Transverse colon (tissue), 4 donors: ENCODE data around the gene MGAT3. TPM values are rescaled to one million over a fixed set of nuclear protein-coding genes. Genes with fewer than 3 reads are reported as not detected.

Experiments
- DNase-seq: peaks from one replicate; pipeline ENCODE4 v3.0.0-alpha.2; 2019
- H3K27ac ChIP-seq, 4 donors: fragments of 200-600 bp; sonication (generic); 2 replicates each; pipeline ENCODE4 v1.5.1; 2016 to 2018; ENCODE audit warnings: inconsistent platforms in 4 of 4
- H3K27me3 ChIP-seq: fragments of 200-600 bp; sonication (generic); 2 replicates; pipeline ENCODE4 v1.5.1; 2017; ENCODE audit warnings: inconsistent platforms
- H3K36me3 ChIP-seq, 4 donors: fragments of 200-600 bp; sonication (generic); 2 replicates each; pipeline ENCODE4 v1.5.1; 2017 to 2019; ENCODE audit warnings: inconsistent platforms in 4 of 4
- H3K4me1 ChIP-seq, 4 donors: fragments of 200-600 bp; sonication (generic); 2 replicates each; pipeline ENCODE4 v1.5.1; 2017 to 2020; ENCODE audit warnings: inconsistent platforms in 4 of 4
- H3K4me3 ChIP-seq, 4 donors: fragments of 200-600 bp; sonication (generic); 1 replicate in 1 of 4; 2 replicates in 3 of 4; pipeline versions ENCODE4 v1.5.1 to v1.6.1; 2017 to 2019; ENCODE audit warnings: inconsistent platforms in 4 of 4
- H3K9me3 ChIP-seq, 2 donors: fragments of 200-600 bp; sonication (generic); 2 replicates each; pipeline ENCODE4 v1.5.1; 2017 to 2019; ENCODE audit warnings: inconsistent platforms in 2 of 2
- EP300 ChIP-seq: sonication (generic); formaldehyde crosslinking; IDR thresholded peaks from one replicate; pipeline ENCODE4 v1.6.1; 2017; ENCODE audit warnings: antibody characterized with exemption, low read depth
- POLR2A ChIP-seq: fragments of 450-650 bp; IDR thresholded peaks from one replicate; pipeline ENCODE4 v1.6.1; 2016; ENCODE audit warnings: antibody characterized with exemption, mild to moderate bottlenecking, moderate library complexity
- POLR2AphosphoS5 ChIP-seq, 3 donors: sonication (generic); formaldehyde crosslinking; IDR thresholded peaks; one replicate each; pipeline ENCODE4 v1.6.1; 2016; ENCODE audit warnings: antibody characterized with exemption in 3 of 3
- WGBS, 2 donors: methylation state at CpG; one replicate each; pipeline ENCODE4 v1.1.5; 2018; ENCODE audit warnings: low coverage in 1 of 2; 5-methylcytosine and 5-hydroxymethylcytosine counted together
- in situ Hi-C, 4 donors: fragments of 200-750 bp; cut with MboI; loops; one replicate each; pipeline versions ENCODE4 v1.15.0 to v1.15.1; 2017; ENCODE audit warnings: low sequenced_read_pairs in 3 of 4, low pct_ligation_motif_present in 1 of 4, low pct_unique_long_range_greater_than_20kb in 1 of 4
- intact Hi-C: fragments of 100-400 bp; cut with DNase I; formaldehyde crosslinking; loops from one replicate; pipeline ENCODE4 v1.15.1; 2023; ENCODE audit warnings: low total_unique reads
- total RNA-seq, 4 donors: library from RNA; depleted of rRNA; stranded (reverse); fragments of >200 nt; gene quantifications; one replicate each; pipeline ENCODE4 v1.1.0, GENCODE V29; 2016
- TF ChIP-seq, protein P1 (sequence below), 5 experiments: fragments of 200-600 bp in 3 of 5; fragments of 450-650 bp in 2 of 5; sonication (generic) in 3 of 5; IDR thresholded peaks; 1 replicate in 2 of 5; 2 replicates in 3 of 5; pipeline ENCODE4 v1.5.1; 2016 to 2017; ENCODE audit warnings: antibody characterized with exemption in 5 of 5, inconsistent platforms in 3 of 5, mild to moderate bottlenecking in 2 of 5, moderate library complexity in 1 of 5

The MGAT3 gene
- total RNA-seq, 4 donors from 2014 or later: 1.2 to 10.1 (median 5.2) TPM

DNA sequence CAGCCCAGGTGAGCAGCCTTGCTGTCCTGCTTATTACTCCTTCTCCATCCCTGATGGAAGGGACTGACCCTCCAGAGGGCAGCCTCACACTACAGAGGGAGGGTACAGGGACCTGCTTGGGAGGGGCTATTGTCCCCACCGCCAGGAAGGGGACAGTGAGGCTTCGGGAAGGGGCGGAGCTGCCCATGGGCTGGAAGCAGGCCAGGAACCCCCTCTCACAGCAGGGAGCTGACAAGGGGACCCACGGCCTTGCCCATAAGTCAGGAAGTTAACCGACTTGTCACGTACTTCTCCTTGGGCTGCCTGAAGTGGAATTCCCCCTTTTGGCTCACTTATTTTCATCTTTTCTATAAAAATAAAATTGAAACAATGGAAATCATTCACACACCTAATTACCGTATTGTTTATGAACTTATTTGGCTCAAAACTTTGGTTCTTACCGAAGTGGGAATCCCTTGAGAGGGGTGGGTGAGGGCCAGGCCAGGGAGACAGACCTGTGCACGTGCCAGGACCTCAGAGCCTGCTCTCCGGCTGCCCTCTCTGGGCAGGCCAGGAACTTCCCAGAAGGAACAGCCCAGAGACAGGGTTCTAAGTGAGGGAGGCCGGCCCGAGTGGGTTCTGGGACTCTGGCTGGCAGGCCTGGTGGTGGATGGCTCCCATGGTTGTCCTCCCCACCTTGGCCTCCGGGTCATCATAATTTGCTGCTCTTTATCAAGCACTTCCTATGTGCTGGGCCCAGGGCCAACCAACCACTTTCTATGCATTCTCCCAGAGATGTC lies 5.8 kb downstream of the MGAT3 start:
- intact Hi-C loops: no loop called here
- Histone ChIP-seq H3K27ac (peak overlapping the region in 3 of 4 donors; percentile 5 to 32 (median 22)), H3K36me3 (no peaks in the 10 kb centered on the region), H3K27me3 (peaks cover 27% of the 10 kb centered on the region), H3K4me3 (no peak overlapping the region), H3K4me1 (peaks cover 0 to 25% (median 4%) of the 10 kb centered on the region in 4 donors), H3K9me3 (no peaks in the 10 kb centered on the region)
- no peak for TF ChIP-seq POLR2A
- no peak for TF ChIP-seq POLR2AphosphoS5 (IDR thresholded peaks at IDR 0.05)
- no peak for TF ChIP-seq EP300
- TF ChIP-seq, protein P1, sequence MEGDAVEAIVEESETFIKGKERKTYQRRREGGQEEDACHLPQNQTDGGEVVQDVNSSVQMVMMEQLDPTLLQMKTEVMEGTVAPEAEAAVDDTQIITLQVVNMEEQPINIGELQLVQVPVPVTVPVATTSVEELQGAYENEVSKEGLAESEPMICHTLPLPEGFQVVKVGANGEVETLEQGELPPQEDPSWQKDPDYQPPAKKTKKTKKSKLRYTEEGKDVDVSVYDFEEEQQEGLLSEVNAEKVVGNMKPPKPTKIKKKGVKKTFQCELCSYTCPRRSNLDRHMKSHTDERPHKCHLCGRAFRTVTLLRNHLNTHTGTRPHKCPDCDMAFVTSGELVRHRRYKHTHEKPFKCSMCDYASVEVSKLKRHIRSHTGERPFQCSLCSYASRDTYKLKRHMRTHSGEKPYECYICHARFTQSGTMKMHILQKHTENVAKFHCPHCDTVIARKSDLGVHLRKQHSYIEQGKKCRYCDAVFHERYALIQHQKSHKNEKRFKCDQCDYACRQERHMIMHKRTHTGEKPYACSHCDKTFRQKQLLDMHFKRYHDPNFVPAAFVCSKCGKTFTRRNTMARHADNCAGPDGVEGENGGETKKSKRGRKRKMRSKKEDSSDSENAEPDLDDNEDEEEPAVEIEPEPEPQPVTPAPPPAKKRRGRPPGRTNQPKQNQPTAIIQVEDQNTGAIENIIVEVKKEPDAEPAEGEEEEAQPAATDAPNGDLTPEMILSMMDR (IDR thresholded peaks at IDR 0.05): no peak
- in situ Hi-C loops: no loop called here
- DNase-seq: no peak
- 43 to 54% methylated on average over 4 to 13 of the region's 13 CpGs for WGBS, 2 donors

DNA sequence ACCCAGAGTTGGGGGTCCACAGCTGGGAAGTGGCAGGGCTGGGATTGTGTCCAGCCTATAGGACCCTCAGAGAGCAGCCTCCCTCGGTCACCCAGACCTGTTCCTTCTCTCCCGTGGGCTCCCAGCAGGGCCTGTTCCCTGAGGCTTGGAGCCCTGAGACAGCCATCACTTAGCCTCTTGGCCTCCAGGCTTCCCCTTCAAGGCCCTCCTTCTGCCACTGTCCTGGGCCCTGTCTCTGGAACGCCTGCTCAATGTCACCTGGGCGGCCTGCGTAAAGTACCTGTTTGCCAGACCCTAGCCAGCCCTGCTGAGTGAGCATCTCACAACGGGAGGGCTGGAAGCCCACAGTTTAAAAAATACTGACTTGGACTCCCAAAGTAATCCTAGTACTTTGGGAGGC lies 6.5 kb downstream of the MGAT3 start:
- WGBS, 2 donors: 96% methylated on average over 6 of the region's 6 CpGs; no CpG with 5 or more reads in 1 of the 2 donors
- Histone ChIP-seq H3K36me3 (no peaks in the 10 kb centered on the region), H3K4me3 (no peak overlapping the region), H3K27me3 (peaks cover 20% of the 10 kb centered on the region), H3K4me1 (peaks cover 0 to 19% (median 0%) of the 10 kb centered on the region in 4 donors), H3K27ac (peak overlapping the region in 3 of 4 donors; percentile 5 to 32 (median 22)), H3K9me3 (no peaks in the 10 kb centered on the region)
- in situ Hi-C loops (no loop called here), intact Hi-C loops (no loop called here)
- TF ChIP-seq POLR2A (no peak), EP300 (no peak), POLR2AphosphoS5 (IDR thresholded peaks at IDR 0.05) (no peak)
- TF ChIP-seq, protein P1 (IDR thresholded peaks at IDR 0.05): no peak
- no peak for DNase-seq

DNA sequence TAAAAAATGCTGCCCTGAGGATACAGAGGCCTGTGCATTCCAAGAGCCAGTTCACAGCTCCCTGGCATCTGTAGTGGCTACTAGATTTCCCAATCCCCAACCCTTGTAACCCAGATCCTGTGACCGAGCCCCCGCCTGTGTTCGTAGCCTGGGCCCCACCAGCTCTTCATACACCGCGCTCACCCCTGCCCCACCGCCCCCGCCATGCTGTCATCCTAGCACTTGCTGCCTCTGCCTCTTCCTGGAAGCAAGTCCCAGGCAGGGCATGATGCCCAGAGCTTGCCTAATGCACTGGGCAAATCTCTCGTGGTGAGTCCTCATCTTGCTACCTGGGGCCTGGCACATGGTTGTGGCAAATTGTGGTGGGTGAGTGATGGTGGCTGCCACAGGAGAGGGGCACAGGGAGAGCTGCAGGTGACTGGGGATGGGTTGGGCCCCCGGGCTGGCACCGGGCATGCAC lies 7.1 kb downstream of the MGAT3 start:
- Histone ChIP-seq H3K27ac (peak overlapping the region in 2 of 4 donors; percentile 22 to 36), H3K36me3 (no peaks in the 10 kb centered on the region), H3K4me3 (no peak overlapping the region), H3K27me3 (peaks cover 13% of the 10 kb centered on the region), H3K4me1 (peaks cover 0 to 18% (median 0%) of the 10 kb centered on the region in 4 donors), H3K9me3 (no peaks in the 10 kb centered on the region)
- intact Hi-C loops: no loop called here
- in situ Hi-C loops: no loop called here
- TF ChIP-seq POLR2AphosphoS5 (IDR thresholded peaks at IDR 0.05) (no peak), POLR2A (no peak), EP300 (no peak)
- TF ChIP-seq, protein P1 (IDR thresholded peaks at IDR 0.05): no peak
- WGBS, 2 donors: 81 to 95% methylated on average over 4 to 10 of the region's 10 CpGs
- no peak for DNase-seq

GRCh38 chr22:39466228-39467006 lies 9.6 kb downstream of the MGAT3 start:
- H3K27ac ChIP-seq: peak overlapping the region; percentile 52 to 61 (median 57)
- no peak for DNase-seq

More at GRCh38 chr22:39466228-39467006, 9.6 kb downstream of the MGAT3 start:
- no peaks in the 10 kb centered on the region for H3K9me3 ChIP-seq
- 32 to 75% methylated on average over 3 to 21 of the region's 21 CpGs for WGBS, 2 donors
- intact Hi-C loops: no loop called here
- peaks cover 0 to 38% (median 16%) of the 10 kb centered on the region in 4 donors for H3K4me1 ChIP-seq
- in situ Hi-C loops: no loop called here
- H3K4me3 ChIP-seq: no peak overlapping the region
- H3K36me3 ChIP-seq: no peaks in the 10 kb centered on the region
- TF ChIP-seq POLR2A (no peak), POLR2AphosphoS5 (IDR thresholded peaks at IDR 0.05) (no peak), EP300 (no peak)
- TF ChIP-seq, protein P1 (IDR thresholded peaks at IDR 0.05): no peak
- H3K27me3 ChIP-seq: no peaks in the 10 kb centered on the region
